Kidney epithelial cell (primary cell): Measurements from ENCODE around the gene MMP24. TPM values are rescaled to one million over a fixed set of nuclear protein-coding genes. Genes with fewer than 3 reads are reported as not detected.

Experiments
- DNase-seq: peaks from one replicate; pipeline ENCODE4 v3.0.0-alpha.2; 2010; ENCODE audit warnings: low read depth
- H3K27me3 ChIP-seq: 2 replicates; pipeline ENCODE4 v1.6.0; 2011; ENCODE audit warnings: low read length; ENCODE audit not compliant: control insufficient read depth, insufficient read depth
- H3K36me3 ChIP-seq: 2 replicates; pipeline ENCODE4 v1.5.1; 2011; ENCODE audit warnings: low read length; ENCODE audit not compliant: control insufficient read depth, insufficient read depth
- H3K4me3 ChIP-seq: 2 replicates; pipeline ENCODE4 v1.5.1; 2011; ENCODE audit warnings: low read depth, mild to moderate bottlenecking, control low read depth, low read length
- CTCF ChIP-seq: IDR thresholded peaks from 2 replicates; pipeline ENCODE4 v1.5.1; 2011; ENCODE audit warnings: mild to moderate bottlenecking, moderate library complexity, low read length, control low read depth, inconsistent platforms; ENCODE audit not compliant: insufficient read depth, poor library complexity, severe bottlenecking
- total RNA-seq: library from RNA; depleted of rRNA; stranded (reverse); fragments of >200 nt; gene quantifications from 2 replicates; pipeline ENCODE4 v1.2.3, GENCODE V29; 2015

MMP24 gene
- total RNA-seq, 1 donor from 2014 or later, result 6.9 TPM

GRCh38 chr20:35326021-35326739 is 99.7 kb downstream of the MMP24 start:
- TF ChIP-seq CTCF, result no peak

More at GRCh38 chr20:35326021-35326739, 99.7 kb downstream of the MMP24 start:
- no peaks in the 10 kb centered on the region for H3K27me3 ChIP-seq
- H3K36me3 ChIP-seq, result no peaks in the 10 kb centered on the region
- H3K4me3 ChIP-seq, result no peak overlapping the region
- DNase-seq, result no peak

Other genes with a start within 250 kb of the MMP24 start
- gene TRPC4AP, start 133.9 kb upstream of the MMP24 start, total RNA-seq, result 78.8 and 99.3 TPM in 2 replicates
- gene EDEM2, start 79.4 kb upstream of the MMP24 start, total RNA-seq, result 34.7 TPM in 2 replicates
- 15.6 and 25.6 TPM in 2 replicates for gene PROCR, start 54.6 kb upstream of the MMP24 start, total RNA-seq
- 17.5 and 19.3 TPM in 2 replicates for gene MMP24OS, start 51.4 kb downstream of the MMP24 start, total RNA-seq
- 284 and 332 TPM in 2 replicates for gene EIF6, start 58.1 kb downstream of the MMP24 start, total RNA-seq
- not detected in 2 replicates for gene FAM83C, start 65.7 kb downstream of the MMP24 start, total RNA-seq
- gene UQCC1, start 185.3 kb downstream of the MMP24 start, total RNA-seq, result 25.2 and 33.9 TPM in 2 replicates
- gene GDF5, start 211.5 kb downstream of the MMP24 start, total RNA-seq, result 1.9 and 2.9 TPM in 2 replicates
- 43.7 and 65.3 TPM in 2 replicates for gene CEP250, start 228.9 kb downstream of the MMP24 start, total RNA-seq